CD14-positive monocyte (primary cell): ENCODE results near the gene ZBTB17. TPM values are rescaled to one million over a fixed set of nuclear protein-coding genes. Genes with fewer than 3 reads are reported as not detected.
"Not testable (repeated sequence)": the region's sequence is repeated elsewhere in the genome, so short reads cannot be mapped to it uniquely, and the experiment has no call there.

ENCODE experiments used
- DNase-seq, 3 donors: peaks; one replicate each; pipeline ENCODE4 v3.0.0-alpha.2; 2011 to 2022
- H2AFZ ChIP-seq: 2 replicates; pipeline ENCODE4 v1.6.0; 2012; ENCODE audit warnings: mild to moderate bottlenecking, low read depth, low read length, inconsistent platforms; ENCODE audit not compliant: insufficient read depth, poor library complexity, severe bottlenecking
- H3K27ac ChIP-seq, 2 donors: 1 replicate in 1 of 2; 2 replicates in 1 of 2; pipeline ENCODE4 v1.5.1; 2012 to 2013; ENCODE audit warnings: low read length in 2 of 2, control low read depth in 1 of 2, inconsistent platforms in 1 of 2, low read depth in 1 of 2, mild to moderate bottlenecking in 1 of 2
- H3K27me3 ChIP-seq, 2 donors: one replicate each; pipeline versions ENCODE4 v1.6.0 to v1.6.1; 2011 to 2013; ENCODE audit warnings: low read length in 2 of 2; ENCODE audit not compliant: control insufficient read depth in 2 of 2, insufficient read depth in 2 of 2
- H3K36me3 ChIP-seq, 2 donors: replicated peaks in 1 of 2; 1 replicate in 1 of 2; 2 replicates in 1 of 2; pipeline versions ENCODE4 v1.5.1 to v1.6.1; 2012 to 2013; ENCODE audit warnings: low read length in 2 of 2, control low read depth in 1 of 2, inconsistent platforms in 1 of 2, mild to moderate bottlenecking in 1 of 2; ENCODE audit not compliant: insufficient read depth in 2 of 2, control insufficient read depth in 1 of 2
- H3K4me1 ChIP-seq, 2 donors: 1 replicate in 1 of 2; 2 replicates in 1 of 2; pipeline versions ENCODE4 v1.5.1 to v1.6.1; 2012 to 2013; ENCODE audit warnings: low read length in 2 of 2, control low read depth in 1 of 2, inconsistent platforms in 1 of 2, mild to moderate bottlenecking in 1 of 2, moderate library complexity in 1 of 2; ENCODE audit not compliant: insufficient read depth in 2 of 2, control insufficient read depth in 1 of 2
- H3K4me2 ChIP-seq: replicated peaks from 2 replicates; pipeline ENCODE3; 2012; ENCODE audit warnings: low read length, moderate library complexity, mild to moderate bottlenecking; ENCODE audit not compliant: poor library complexity, severe bottlenecking; ENCODE audit errors: extremely low read depth
- H3K4me3 ChIP-seq, 3 experiments: fragments of 200-600 bp in 1 of 3; sonication (generic) in 1 of 3; replicated peaks in 1 of 3; 1 replicate in 2 of 3; 2 replicates in 1 of 3; pipeline ENCODE4 v1.5.1; 2011 to 2013; ENCODE audit warnings: low read length in 3 of 3, mild to moderate bottlenecking in 3 of 3, control low read depth in 2 of 3, low read depth in 2 of 3, inconsistent platforms in 1 of 3, moderate library complexity in 1 of 3
- H3K79me2 ChIP-seq: 2 replicates; pipeline ENCODE4 v1.6.0; 2012; ENCODE audit warnings: mild to moderate bottlenecking, control low read depth, inconsistent platforms, low read length, moderate library complexity; ENCODE audit not compliant: insufficient read depth
- H3K9ac ChIP-seq: 2 replicates; pipeline ENCODE4 v1.6.0; 2017; ENCODE audit warnings: low read length, mild to moderate bottlenecking; ENCODE audit not compliant: insufficient read depth, poor library complexity, severe bottlenecking
- H3K9me3 ChIP-seq, 2 donors: replicated peaks in 1 of 2; 1 replicate in 1 of 2; 2 replicates in 1 of 2; pipeline versions ENCODE4 v1.5.1 to v1.6.1; 2012 to 2013; ENCODE audit warnings: low read length in 2 of 2, control low read depth in 1 of 2; ENCODE audit not compliant: control insufficient read depth in 1 of 2, insufficient read depth in 1 of 2
- H4K20me1 ChIP-seq: 2 replicates; pipeline ENCODE4 v1.6.0; 2012; ENCODE audit warnings: mild to moderate bottlenecking, low read length, control low read depth, moderate library complexity; ENCODE audit not compliant: insufficient read depth
- H3K27ac Mint-ChIP-seq, 7 donors: one replicate each; pipeline ENCODE4 v1.8.0; 2020; ENCODE audit warnings: mild to moderate bottlenecking in 7 of 7, mixed read lengths in 7 of 7, moderate library complexity in 6 of 7, inconsistent platforms in 2 of 7
- H3K27me3 Mint-ChIP-seq, 3 donors: one replicate each; pipeline ENCODE4 v1.8.0; 2021 to 2022; ENCODE audit warnings: low read depth in 3 of 3, mild to moderate bottlenecking in 3 of 3, mixed read lengths in 3 of 3, moderate library complexity in 3 of 3, inconsistent platforms in 1 of 3
- H3K36me3 Mint-ChIP-seq, 2 donors: one replicate each; pipeline ENCODE4 v1.8.0; 2020; ENCODE audit warnings: mixed read lengths in 2 of 2, inconsistent platforms in 1 of 2, mild to moderate bottlenecking in 1 of 2
- H3K4me1 Mint-ChIP-seq: one replicate; pipeline ENCODE4 v1.8.0; 2020; ENCODE audit warnings: mild to moderate bottlenecking, mixed read lengths
- H3K4me3 Mint-ChIP-seq, 2 donors: one replicate each; pipeline ENCODE4 v1.8.0; 2020; ENCODE audit warnings: mild to moderate bottlenecking in 2 of 2, mixed read lengths in 2 of 2, moderate library complexity in 1 of 2
- H3K9me3 Mint-ChIP-seq, 7 donors: one replicate each; pipeline ENCODE4 v1.8.0; 2020 to 2022; ENCODE audit warnings: mixed read lengths in 7 of 7, mild to moderate bottlenecking in 6 of 7, moderate library complexity in 6 of 7, inconsistent platforms in 2 of 7
- CTCF ChIP-seq: fragments of 200-600 bp; IDR thresholded peaks from one replicate; pipeline ENCODE4 v1.8.0; 2022; ENCODE audit warnings: antibody characterized with exemption, mild to moderate bottlenecking
- WGBS: methylation state at CpG from one replicate; pipeline ENCODE4 v1.1.5; 2013; ENCODE audit warnings: missing lambda C conversion rate; ENCODE audit not compliant: insufficient coverage; 5-methylcytosine and 5-hydroxymethylcytosine counted together
- intact Hi-C, 2 donors: fragments of 100-400 bp; cut with micrococcal nuclease; formaldehyde crosslinking; loops; one replicate each; pipeline versions ENCODE4 v1.15.0 to v1.15.1; 2023
- polyA plus RNA-seq, 3 donors: library from polyadenylated mRNA; depleted of rRNA in 1 of 3; unstranded in 2 of 3; stranded (reverse) in 1 of 3; fragments of 300-500 nt in 2 of 3; fragments of >200 nt in 1 of 3; fragmentation: Illumina TruSeq in 2 of 3; gene quantifications; 1 replicate in 2 of 3; 2 replicates in 1 of 3; pipeline ENCODE4 v1.2.3, GENCODE V29; 2012 to 2021

Gene ZBTB17
- polyA plus RNA-seq, 3 donors = 2.8 to 93.3 (median 7.6) TPM

GRCh38 chr1:15900662-15901279 is 75.1 kb downstream of the ZBTB17 start:
- Histone ChIP-seq H3K36me3 (peaks cover 0 to 28% of the 10 kb centered on the region in 2 donors), H3K27me3 (no peaks in the 10 kb centered on the region), H3K9me3 (no peaks in the 10 kb centered on the region), H3K79me2 (peaks cover 100% of the 10 kb centered on the region), H3K4me2 (no peak overlapping the region), H3K4me3 (no peak overlapping the region), H4K20me1 (peaks cover 99% of the 10 kb centered on the region), H3K9ac (no peak overlapping the region), H3K27ac (peak overlapping the region in 1 of 2 donors; percentile 4), H3K4me1 (no peaks in the 10 kb centered on the region), H2AFZ (no peak overlapping the region)
- peaks cover 10% of the 10 kb centered on the region for H3K4me1 Mint-ChIP-seq
- no peak overlapping the region for H3K4me3 Mint-ChIP-seq
- no peak for DNase-seq
- H3K27me3 Mint-ChIP-seq = no peaks in the 10 kb centered on the region
- WGBS = 91% methylated on average over 4 of the region's 8 CpGs
- peak overlapping the region in 3 of 7 donors; percentile 43 to 69 (median 50) for H3K27ac Mint-ChIP-seq
- peaks cover 17 to 34% of the 10 kb centered on the region in 2 donors for H3K36me3 Mint-ChIP-seq
- TF ChIP-seq CTCF = no peak
- H3K9me3 Mint-ChIP-seq = no peaks in the 10 kb centered on the region
- intact Hi-C loops = no loop called here

- peaks cover 0 to 17% of the 10 kb centered on the region in 2 donors for H3K36me3 ChIP-seq
- H2AFZ ChIP-seq = no peak overlapping the region
- Mint-ChIP-seq H3K9me3 (no peaks in the 10 kb centered on the region), H3K27ac (peak overlapping the region in 2 of 7 donors; percentile 33 to 36), H3K27me3 (no peaks in the 10 kb centered on the region), H3K4me1 (peaks cover 10% of the 10 kb centered on the region), H3K4me3 (no peak overlapping the region), H3K36me3 (peaks cover 18 to 25% of the 10 kb centered on the region in 2 donors)
- DNase-seq = no peak
- peaks cover 97% of the 10 kb centered on the region for H4K20me1 ChIP-seq
- intact Hi-C loops = no loop called here
- no peak for TF ChIP-seq CTCF
- peak overlapping the region in 1 of 2 donors; percentile 15 for H3K27ac ChIP-seq
- H3K27me3 ChIP-seq = no peaks in the 10 kb centered on the region
- WGBS = 100% methylated on average over 5 of the region's 9 CpGs
- no peak overlapping the region for H3K9ac ChIP-seq
- H3K79me2 ChIP-seq = peaks cover 100% of the 10 kb centered on the region
- no peak overlapping the region for H3K4me3 ChIP-seq
- H3K4me1 ChIP-seq = no peaks in the 10 kb centered on the region
- H3K4me2 ChIP-seq = no peak overlapping the region
- no peaks in the 10 kb centered on the region for H3K9me3 ChIP-seq
Observed at GRCh38 chr1:15899266-15899665, 76.6 kb downstream of the ZBTB17 start.

GRCh38 chr1:15896841-15897610 is 78.9 kb downstream of the ZBTB17 start:
- Mint-ChIP-seq H3K36me3 (peaks cover 21 to 25% of the 10 kb centered on the region in 2 donors), H3K4me1 (peaks cover 14% of the 10 kb centered on the region), H3K27ac (peak overlapping the region in 3 of 7 donors; percentile 43 to 79 (median 57))
- H3K4me3 ChIP-seq, intact Hi-C loops, H3K9me3 Mint-ChIP-seq, H3K4me2 ChIP-seq, H2AFZ ChIP-seq, H3K4me3 Mint-ChIP-seq, H3K9me3 ChIP-seq, H3K9ac ChIP-seq, H3K27me3 ChIP-seq, H3K27me3 Mint-ChIP-seq, DNase-seq: not testable (repeated sequence)
- WGBS = 93% methylated on average over 5 of the region's 20 CpGs
- peaks cover 88% of the 10 kb centered on the region for H4K20me1 ChIP-seq
- H3K4me1 ChIP-seq = peaks cover 14 to 16% of the 10 kb centered on the region in 2 donors
- peaks cover 0 to 17% of the 10 kb centered on the region in 2 donors for H3K36me3 ChIP-seq
- H3K79me2 ChIP-seq = peaks cover 100% of the 10 kb centered on the region
- H3K27ac ChIP-seq = peak overlapping the region in 1 of 2 donors; percentile 45
